ENCODE measurements around the gene RNU1-3. TPM values are rescaled to one million over a fixed set of nuclear protein-coding genes. Genes with fewer than 3 reads are reported as not detected.
"Not testable (repeated sequence)": the region's sequence is repeated elsewhere in the genome, so short reads cannot be mapped to it uniquely, and the experiment has no call there.

Gene RNU1-3
- 1,685 TPM for total RNA-seq (2021; ENCODE audit: unreplicated experiment)
- polyA plus RNA-seq (2012): 8.8 and 29.6 TPM in 2 replicates
- Bru-seq, nascent RNA: percentile 94 among the genes with signal in this experiment
- BruChase-seq, experiment 1, labeled RNA remaining after a 6-hour chase: percentile 45 among the genes with signal in this experiment
- percentile 38 among the genes with signal in this experiment for BruChase-seq, experiment 2, labeled RNA remaining after a 2-hour chase
- long read RNA-seq, partial matches to known transcripts: 0 of 1 reads
- long read RNA-seq, other reads (novel, unspliced or antisense): 0 of 1 reads

DNA sequence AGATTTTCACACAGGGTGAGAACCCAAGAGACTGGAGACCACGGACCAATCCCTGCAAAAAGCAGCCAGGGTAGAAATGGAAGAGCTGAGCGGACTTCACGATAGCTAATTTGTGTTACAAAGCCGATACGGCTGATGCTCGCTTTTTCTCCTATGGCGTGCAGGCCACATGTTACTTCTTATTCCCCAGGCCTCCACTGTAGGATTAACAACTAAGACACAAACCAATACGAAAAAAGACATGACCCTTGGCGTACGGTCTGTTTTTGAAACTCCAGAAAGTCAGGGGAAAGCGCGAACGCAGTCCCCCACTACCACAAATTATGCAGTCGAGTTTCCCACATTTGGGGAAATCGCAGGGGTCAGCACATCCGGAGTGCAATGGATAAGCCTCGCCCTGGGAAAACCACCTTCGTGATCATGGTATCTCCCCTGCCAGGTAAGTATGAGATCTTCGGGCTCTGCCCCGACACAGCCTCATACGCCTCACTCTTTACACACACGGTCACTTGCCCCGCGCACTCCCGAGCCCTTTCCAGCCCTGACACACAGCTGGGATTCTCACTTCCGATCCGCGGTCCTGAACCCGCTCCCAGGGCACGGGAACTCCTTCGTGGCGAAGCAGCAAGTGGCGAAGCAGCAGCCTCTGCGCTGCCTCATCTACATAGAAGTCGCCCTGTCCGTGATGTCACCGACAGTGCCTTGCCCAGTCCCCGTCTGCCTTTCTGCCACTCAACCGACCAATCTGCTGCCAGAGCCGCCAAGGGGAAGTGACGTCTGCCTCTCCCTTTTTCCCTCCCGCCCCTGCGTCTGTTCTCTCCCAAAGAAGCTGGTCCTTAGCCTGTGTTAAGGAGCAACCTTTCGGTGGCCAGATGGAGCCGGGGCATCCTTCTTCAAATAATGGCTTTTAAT is at the start of gene RNU1-3:
RNU1-3 (minus strand) TSS at position 447 of the 912 bp plus-strand sequence.
- H3K4me2 ChIP-seq (ENCODE audit: low read length); RAD21 ChIA-PET (ENCODE audit: low non-redundant PET in 1 of 2, low total read pairs in 2 of 2, uncharacterized antibody in 2 of 2, unreplicated experiment in 2 of 2); H3K9me2 ChIP-seq (ENCODE audit: insufficient read depth); H3K79me2 ChIP-seq (ENCODE audit: insufficient read depth, low read length); H4K20me1 ChIP-seq (ENCODE audit: insufficient read depth); H3K9me3 ChIP-seq (ENCODE audit: control insufficient read depth in 1 of 2, insufficient read depth in 1 of 2, low read depth in 1 of 2, low read length in 2 of 2); H3K4me1 ChIP-seq (ENCODE audit: control insufficient read depth in 1 of 2, insufficient read depth in 2 of 2, low read length in 2 of 2); intact Hi-C loops (cut with micrococcal nuclease); CTCF ChIA-PET; H3K36me3 ChIP-seq (ENCODE audit: control insufficient read depth in 1 of 2, insufficient read depth in 2 of 2, low read length in 2 of 2); H3K27ac ChIP-seq (ENCODE audit: low read depth, low read length); DNase-seq (ENCODE audit: low read depth, low spot score); H3K9ac ChIP-seq (ENCODE audit: low read length); H3K4me3 ChIP-seq (replicated peaks in 1 of 2; ENCODE audit: low read depth in 1 of 2, low read length in 2 of 2); H2AFZ ChIP-seq (ENCODE audit: low read depth, low read length, poor library complexity, severe bottlenecking); H3K27me3 ChIP-seq (ENCODE audit: insufficient read depth, low read length); POLR2A ChIA-PET: not testable (repeated sequence)
- BruUV-seq (replicated peaks): TSS peak; percentile 96
- ATAC-seq: peak; percentile 98

DNA sequence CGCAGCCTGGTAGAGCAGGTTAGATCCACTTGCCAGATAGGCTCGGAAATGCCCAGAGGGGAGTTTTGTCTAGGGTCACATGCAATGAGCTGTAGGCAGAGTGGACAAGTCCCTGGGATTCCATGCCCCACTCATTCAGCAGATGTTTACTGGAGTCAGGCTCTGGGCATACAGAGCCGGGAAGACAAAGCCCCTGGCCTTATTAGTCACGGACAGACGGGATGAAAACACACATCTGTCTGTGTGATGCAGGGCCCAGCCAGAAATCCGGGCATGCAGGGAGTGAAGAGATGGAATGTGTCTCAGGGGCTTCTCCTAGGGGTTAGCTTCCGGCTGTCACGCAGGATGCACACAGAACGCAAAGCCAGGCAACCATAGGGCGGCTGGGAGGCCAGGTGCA is 46.7 kb upstream of the RNU1-3 start:
- H2AFZ ChIP-seq (ENCODE audit: low read depth, low read length, poor library complexity, severe bottlenecking); POLR2A ChIA-PET; RAD21 ChIA-PET (ENCODE audit: low non-redundant PET in 1 of 2, low total read pairs in 2 of 2, uncharacterized antibody in 2 of 2, unreplicated experiment in 2 of 2); intact Hi-C loops (cut with micrococcal nuclease); H3K4me1 ChIP-seq (ENCODE audit: control insufficient read depth in 1 of 2, insufficient read depth in 2 of 2, low read length in 2 of 2); H3K79me2 ChIP-seq (ENCODE audit: insufficient read depth, low read length); H3K27ac ChIP-seq (ENCODE audit: low read depth, low read length); H3K36me3 ChIP-seq (ENCODE audit: control insufficient read depth in 1 of 2, insufficient read depth in 2 of 2, low read length in 2 of 2); ATAC-seq; H3K4me2 ChIP-seq (ENCODE audit: low read length); H3K9ac ChIP-seq (ENCODE audit: low read length); H3K4me3 ChIP-seq (replicated peaks in 1 of 2; ENCODE audit: low read depth in 1 of 2, low read length in 2 of 2); H3K9me3 ChIP-seq (ENCODE audit: control insufficient read depth in 1 of 2, insufficient read depth in 1 of 2, low read depth in 1 of 2, low read length in 2 of 2); H3K27me3 ChIP-seq (ENCODE audit: insufficient read depth, low read length); DNase-seq (ENCODE audit: low read depth, low spot score); BruUV-seq (replicated peaks); H3K9me2 ChIP-seq (ENCODE audit: insufficient read depth); H4K20me1 ChIP-seq (ENCODE audit: insufficient read depth): not testable (repeated sequence)
- CTCF ChIA-PET: interaction anchor here (1.8 kb wide), 1 partner anchor 13 kb away, joined by 4 read pairs; no protein-coding TSS in a partner anchor

GRCh38 chr1:16712984-16713383 is 46.2 kb upstream of the RNU1-3 start:
- CTCF ChIA-PET; H2AFZ ChIP-seq (ENCODE audit: low read depth, low read length, poor library complexity, severe bottlenecking); ATAC-seq; H4K20me1 ChIP-seq (ENCODE audit: insufficient read depth); H3K4me1 ChIP-seq (ENCODE audit: control insufficient read depth in 1 of 2, insufficient read depth in 2 of 2, low read length in 2 of 2); H3K79me2 ChIP-seq (ENCODE audit: insufficient read depth, low read length); intact Hi-C loops (cut with micrococcal nuclease); H3K9me3 ChIP-seq (ENCODE audit: control insufficient read depth in 1 of 2, insufficient read depth in 1 of 2, low read depth in 1 of 2, low read length in 2 of 2); BruUV-seq (replicated peaks); H3K36me3 ChIP-seq (ENCODE audit: control insufficient read depth in 1 of 2, insufficient read depth in 2 of 2, low read length in 2 of 2); RAD21 ChIA-PET (ENCODE audit: low non-redundant PET in 1 of 2, low total read pairs in 2 of 2, uncharacterized antibody in 2 of 2, unreplicated experiment in 2 of 2); H3K9me2 ChIP-seq (ENCODE audit: insufficient read depth); H3K4me3 ChIP-seq (replicated peaks in 1 of 2; ENCODE audit: low read depth in 1 of 2, low read length in 2 of 2); H3K27ac ChIP-seq (ENCODE audit: low read depth, low read length); H3K27me3 ChIP-seq (ENCODE audit: insufficient read depth, low read length); H3K4me2 ChIP-seq (ENCODE audit: low read length); POLR2A ChIA-PET; DNase-seq (ENCODE audit: low read depth, low spot score); H3K9ac ChIP-seq (ENCODE audit: low read length): not testable (repeated sequence)

DNA sequence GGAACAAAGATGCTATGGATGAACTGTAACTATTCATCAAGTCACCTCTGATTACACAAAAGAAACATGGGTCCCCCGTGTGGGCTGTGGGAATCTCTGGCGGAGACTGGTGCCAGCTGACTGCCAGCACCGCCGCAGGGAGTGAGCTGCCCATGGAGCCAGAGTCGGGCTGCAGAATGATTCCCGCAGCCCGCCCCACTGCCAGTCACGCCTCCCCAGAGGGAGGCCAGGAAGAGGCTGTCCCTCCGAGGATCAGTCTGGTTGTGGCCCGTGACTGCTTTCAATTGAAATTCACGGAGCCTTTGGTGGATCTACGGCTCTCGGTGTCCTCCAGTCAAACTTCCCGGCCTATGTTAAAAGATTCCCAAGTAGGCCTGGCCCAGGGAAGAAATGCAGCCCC is 45.8 kb upstream of the RNU1-3 start:
- BruUV-seq (replicated peaks); H3K9me2 ChIP-seq (ENCODE audit: insufficient read depth); H2AFZ ChIP-seq (ENCODE audit: low read depth, low read length, poor library complexity, severe bottlenecking); DNase-seq (ENCODE audit: low read depth, low spot score); H3K4me2 ChIP-seq (ENCODE audit: low read length); intact Hi-C loops (cut with micrococcal nuclease); POLR2A ChIA-PET; H3K9ac ChIP-seq (ENCODE audit: low read length); H3K79me2 ChIP-seq (ENCODE audit: insufficient read depth, low read length); H3K4me1 ChIP-seq (ENCODE audit: control insufficient read depth in 1 of 2, insufficient read depth in 2 of 2, low read length in 2 of 2); H3K27ac ChIP-seq (ENCODE audit: low read depth, low read length); CTCF ChIA-PET; H3K4me3 ChIP-seq (replicated peaks in 1 of 2; ENCODE audit: low read depth in 1 of 2, low read length in 2 of 2); H3K36me3 ChIP-seq (ENCODE audit: control insufficient read depth in 1 of 2, insufficient read depth in 2 of 2, low read length in 2 of 2); H3K27me3 ChIP-seq (ENCODE audit: insufficient read depth, low read length); ATAC-seq; H3K9me3 ChIP-seq (ENCODE audit: control insufficient read depth in 1 of 2, insufficient read depth in 1 of 2, low read depth in 1 of 2, low read length in 2 of 2); H4K20me1 ChIP-seq (ENCODE audit: insufficient read depth); RAD21 ChIA-PET (ENCODE audit: low non-redundant PET in 1 of 2, low total read pairs in 2 of 2, uncharacterized antibody in 2 of 2, unreplicated experiment in 2 of 2): not testable (repeated sequence)

Measured in HCT116 (cell line).